ENCODE results near the gene IFT172.

Gene IFT172

DNA sequence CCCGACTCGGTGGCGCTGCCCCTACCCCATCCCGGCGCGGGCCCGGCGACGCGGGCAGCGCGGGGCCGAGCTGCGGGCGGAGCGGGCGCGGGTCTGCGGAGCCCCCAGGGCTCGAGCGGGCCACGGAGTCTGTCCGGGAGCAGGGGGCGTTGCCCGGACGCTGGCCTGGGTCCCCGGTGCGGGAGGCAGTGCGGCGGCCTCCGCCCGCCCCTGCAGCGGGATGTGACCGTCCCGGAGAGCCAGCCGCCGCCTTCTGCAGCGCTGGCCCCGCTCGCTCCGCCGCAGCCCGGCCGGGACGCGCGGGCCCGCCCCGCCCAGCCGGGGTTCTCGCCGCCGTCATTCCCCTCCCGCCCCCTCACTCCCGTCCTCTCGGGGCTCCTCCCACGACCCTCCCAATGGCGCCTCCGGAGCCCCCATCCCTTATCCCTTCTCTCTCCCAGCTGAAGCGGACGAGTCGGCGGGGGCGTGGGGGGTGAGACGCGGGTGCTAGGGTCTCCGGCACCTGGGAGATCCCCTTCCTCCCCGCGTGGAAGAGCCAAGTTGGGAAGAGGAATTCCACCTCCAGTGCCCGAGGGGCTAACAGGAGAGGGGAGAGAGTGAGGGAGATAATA is 5.5 kb upstream of the IFT172 start, which contains the start of gene FNDC4:
Gene FNDC4 (minus strand): TSS at position 257 of the 611 bp plus-strand sequence. CDS start 521 bp downstream, outside the sequence.
- DNase-seq = peak; percentile 39

DNA sequence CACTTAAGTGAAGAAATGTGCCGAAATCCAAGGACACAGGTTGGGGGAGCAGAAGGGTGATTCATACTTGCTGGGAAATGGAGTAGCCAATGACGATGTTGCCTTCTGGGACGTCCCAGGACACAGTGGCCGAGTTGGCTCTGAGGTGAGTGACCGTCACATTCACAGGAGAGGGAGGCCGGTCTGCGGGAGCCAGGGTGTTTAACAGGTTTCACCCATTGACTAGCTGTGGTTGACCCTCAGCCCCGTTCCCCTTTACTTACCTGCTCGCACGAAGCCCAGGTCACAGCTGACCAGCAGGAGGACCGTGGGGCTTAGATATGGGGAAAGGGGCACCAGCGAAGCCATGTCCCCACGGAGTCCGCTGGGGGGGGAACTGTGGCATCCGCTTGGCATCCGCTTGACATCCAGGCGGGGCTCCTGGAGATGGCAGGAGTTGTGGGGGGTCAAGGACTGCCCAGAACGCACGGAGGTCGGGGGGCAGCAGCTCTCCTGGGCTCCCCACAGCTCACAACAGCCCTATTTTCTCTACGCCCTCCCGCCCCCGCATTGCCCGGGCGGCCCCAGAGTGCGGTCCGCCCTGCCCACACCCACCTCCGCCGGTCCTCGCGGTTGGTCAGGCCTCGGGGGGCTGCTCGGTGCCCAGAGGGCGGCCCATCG is 4.9 kb upstream of the IFT172 start:
- peak; percentile 14 for DNase-seq
- in situ Hi-C loops (cut with HindIII; ENCODE audit: low pct_ligation_motif_present, low pct_unique_long_range_greater_than_20kb, low sequenced_read_pairs) = no loop called here

More for the DNA sequence above, 5.5 kb upstream of the IFT172 start, which contains the start of gene FNDC4:
- in situ Hi-C loops (cut with HindIII; ENCODE audit: low pct_ligation_motif_present, low pct_unique_long_range_greater_than_20kb, low sequenced_read_pairs) = no loop called here

DNA sequence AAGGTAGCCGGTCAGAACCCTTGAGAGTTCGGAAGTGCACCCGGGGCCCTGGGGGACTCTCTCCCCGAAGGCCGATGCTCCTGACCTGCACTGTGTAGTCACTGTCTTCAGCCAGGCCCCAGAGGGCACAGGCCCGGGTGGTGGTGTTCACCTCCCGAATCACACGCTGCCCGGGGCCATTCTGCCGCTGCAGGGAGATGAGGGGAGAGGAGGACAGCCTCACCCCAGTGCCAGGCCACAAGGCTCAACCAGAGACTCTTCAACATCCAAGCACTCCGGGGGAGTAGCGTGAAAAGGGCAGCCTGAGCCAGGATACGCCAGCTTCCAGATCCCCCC is 4.4 kb upstream of the IFT172 start:
- no peak for DNase-seq
- in situ Hi-C loops (cut with HindIII; ENCODE audit: low pct_ligation_motif_present, low pct_unique_long_range_greater_than_20kb, low sequenced_read_pairs) = no loop called here

DNA sequence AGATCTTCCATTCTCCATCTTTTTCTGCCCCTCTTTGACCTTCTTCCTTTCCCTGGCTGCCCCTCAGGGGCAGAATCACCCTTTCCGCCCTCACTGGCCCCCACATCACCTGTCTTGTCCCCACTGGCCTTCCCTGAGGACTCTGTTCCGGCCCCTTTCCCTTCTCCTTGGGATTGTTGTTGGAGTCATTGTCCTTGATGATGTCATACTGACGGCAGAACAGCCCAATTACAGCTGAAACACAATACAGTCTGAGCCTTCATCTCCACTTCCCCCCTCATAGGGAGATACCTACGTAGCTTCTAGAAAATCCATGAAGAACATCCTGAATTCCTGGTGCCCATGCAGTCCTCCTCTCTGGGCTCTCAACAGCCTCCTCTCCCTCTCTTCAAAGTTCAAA is 3.0 kb upstream of the IFT172 start:
- DNase-seq = no peak
- in situ Hi-C loops (cut with HindIII; ENCODE audit: low pct_ligation_motif_present, low pct_unique_long_range_greater_than_20kb, low sequenced_read_pairs) = no loop called here

DNA sequence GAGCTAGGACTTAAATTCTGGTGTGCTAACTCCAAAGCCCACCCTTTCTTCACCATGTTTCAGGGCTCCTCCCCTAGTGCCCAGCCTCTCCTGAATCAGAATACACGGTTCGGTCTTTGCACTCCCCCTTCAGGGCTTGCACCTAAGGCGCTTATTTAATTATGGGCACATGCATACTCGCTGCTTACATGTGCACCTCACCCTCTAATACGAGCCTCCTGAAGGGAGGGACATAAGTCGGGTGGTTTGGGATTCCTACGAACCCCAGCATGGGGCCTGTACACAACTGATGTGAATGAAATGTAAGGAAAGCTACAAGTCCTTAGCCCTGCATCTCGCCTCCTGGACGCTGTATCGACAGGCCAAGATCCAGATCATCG is 435 bp downstream of the IFT172 start:
- in situ Hi-C loops (cut with HindIII; ENCODE audit: low pct_ligation_motif_present, low pct_unique_long_range_greater_than_20kb, low sequenced_read_pairs) = no loop called here
- DNase-seq = peak; percentile 58

DNA sequence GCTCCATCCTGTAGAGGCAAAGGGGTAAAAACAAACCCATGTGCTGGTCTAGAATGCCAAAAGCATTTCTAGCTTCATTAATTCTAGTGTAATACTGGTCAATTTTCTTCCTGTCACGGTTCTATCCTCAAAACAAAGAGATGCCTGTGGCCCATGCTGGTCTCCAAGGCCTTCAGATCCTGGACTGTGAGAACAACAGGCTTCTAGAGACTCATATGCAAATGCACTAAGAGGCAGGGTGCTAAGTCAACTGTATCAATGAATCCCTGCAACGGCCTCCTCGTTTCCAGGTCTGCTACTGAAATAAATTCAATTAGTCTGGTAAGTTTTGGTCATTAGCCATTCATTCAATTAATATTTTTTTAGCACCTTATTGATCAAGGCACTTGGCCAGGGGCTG is 4.0 kb downstream of the IFT172 start:
- in situ Hi-C loops (cut with HindIII; ENCODE audit: low pct_ligation_motif_present, low pct_unique_long_range_greater_than_20kb, low sequenced_read_pairs) = no loop called here
- DNase-seq = no peak

DNA sequence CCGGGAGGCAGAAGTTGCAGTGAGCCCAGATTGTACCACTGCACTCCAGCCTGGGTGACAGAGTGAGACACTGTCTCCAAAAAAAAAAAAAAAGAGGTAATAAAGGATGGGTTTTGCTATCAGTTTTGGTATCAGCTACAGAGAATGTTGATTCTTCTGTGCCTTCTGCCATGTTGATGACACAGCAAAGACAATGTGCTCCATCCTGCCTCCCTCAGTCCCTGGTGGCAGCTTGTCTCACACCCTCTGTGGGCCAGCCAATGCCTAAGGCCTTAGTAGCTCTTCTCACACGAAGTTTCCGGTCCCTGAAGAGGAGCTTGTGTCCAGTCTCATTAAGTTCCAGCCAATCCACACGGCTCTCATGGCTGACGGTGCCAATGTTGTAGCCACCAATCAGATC is 17.6 kb downstream of the IFT172 start:
- no peak for DNase-seq
- in situ Hi-C loops (cut with HindIII; ENCODE audit: low pct_ligation_motif_present, low pct_unique_long_range_greater_than_20kb, low sequenced_read_pairs) = no loop called here

DNA sequence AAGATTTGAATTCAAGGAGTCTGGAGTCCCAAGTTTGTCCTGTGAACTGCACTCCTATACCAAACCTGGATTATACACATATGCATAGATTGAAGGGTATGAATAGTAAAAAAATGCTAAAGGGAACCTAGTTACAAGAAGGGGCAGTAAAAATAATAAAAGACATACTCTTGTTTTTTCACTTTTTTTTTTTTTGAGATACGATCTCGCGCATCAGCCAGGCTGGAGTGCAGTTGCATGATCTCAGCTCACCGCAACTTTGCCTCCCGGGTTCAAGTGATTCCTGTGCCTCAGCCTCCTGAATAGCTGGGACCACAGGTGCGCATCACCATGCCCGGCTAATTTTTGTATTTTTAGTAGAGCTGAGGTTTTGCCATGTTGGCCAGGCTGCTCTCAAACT is 25.1 kb downstream of the IFT172 start:
- DNase-seq = no peak
- in situ Hi-C loops (cut with HindIII; ENCODE audit: low pct_ligation_motif_present, low pct_unique_long_range_greater_than_20kb, low sequenced_read_pairs) = no loop called here

DNA sequence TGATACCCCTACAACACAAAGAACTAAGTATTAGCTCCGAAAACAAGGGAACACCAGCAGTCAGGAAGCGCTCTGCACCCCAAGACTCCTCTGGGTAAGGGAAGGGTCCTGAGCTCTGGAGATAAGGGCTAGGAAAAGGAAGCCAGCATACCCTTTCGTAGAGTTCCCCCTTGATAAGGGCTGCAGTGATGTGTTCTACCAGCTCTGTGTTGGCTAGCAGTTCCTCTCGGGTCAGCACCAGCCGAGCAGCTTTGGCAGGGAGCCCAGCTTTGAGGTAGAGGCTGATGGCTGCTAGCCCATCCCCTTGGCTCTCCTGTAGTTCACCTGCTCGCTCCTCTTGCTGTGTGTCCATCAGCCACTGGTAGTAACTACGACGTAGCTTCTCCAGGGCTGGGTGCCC is 28.4 kb downstream of the IFT172 start:
- DNase-seq = no peak
- in situ Hi-C loops (cut with HindIII; ENCODE audit: low pct_ligation_motif_present, low pct_unique_long_range_greater_than_20kb, low sequenced_read_pairs) = no loop called here

DNA sequence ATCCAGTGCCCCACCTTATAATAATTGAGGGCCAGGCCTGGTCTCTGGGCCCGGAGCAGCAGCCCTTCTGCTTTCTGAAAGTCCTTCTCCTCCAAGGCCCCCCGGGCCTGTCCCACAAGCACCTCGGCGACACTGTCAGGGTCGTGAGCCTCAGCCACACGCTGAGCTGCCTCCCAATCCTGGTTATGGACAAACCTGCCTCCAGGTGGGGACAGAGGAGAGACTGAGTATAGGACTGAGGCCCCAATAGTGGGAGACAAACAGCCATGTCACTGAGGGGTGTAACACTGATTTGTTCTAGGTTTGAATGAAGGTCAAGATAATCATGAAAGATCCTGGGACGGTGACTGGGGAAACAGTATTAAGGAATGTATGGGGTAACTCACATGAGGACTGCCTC is 35.6 kb downstream of the IFT172 start:
- in situ Hi-C loops (cut with HindIII; ENCODE audit: low pct_ligation_motif_present, low pct_unique_long_range_greater_than_20kb, low sequenced_read_pairs) = no loop called here
- DNase-seq = no peak

DNA sequence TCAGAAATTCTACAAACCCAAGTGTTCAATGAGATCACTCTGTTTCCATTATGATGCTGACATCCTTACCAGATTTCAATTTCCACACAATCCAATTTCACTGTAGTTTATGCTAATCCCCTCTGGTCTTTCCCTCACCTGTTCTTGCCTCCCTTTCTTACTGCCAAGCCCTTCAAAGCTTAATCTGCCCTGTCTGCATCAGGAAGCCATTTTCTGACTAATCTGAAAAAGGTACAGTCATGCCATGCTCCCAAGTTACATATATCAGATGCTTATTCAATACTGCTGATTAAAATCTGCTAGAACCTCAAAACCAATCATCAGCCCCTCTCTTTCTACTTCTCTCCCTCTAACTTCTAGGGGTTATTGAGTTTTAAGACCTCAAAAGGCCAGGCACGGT is 38.4 kb downstream of the IFT172 start:
- DNase-seq = no peak
- in situ Hi-C loops (cut with HindIII; ENCODE audit: low pct_ligation_motif_present, low pct_unique_long_range_greater_than_20kb, low sequenced_read_pairs) = no loop called here

DNA sequence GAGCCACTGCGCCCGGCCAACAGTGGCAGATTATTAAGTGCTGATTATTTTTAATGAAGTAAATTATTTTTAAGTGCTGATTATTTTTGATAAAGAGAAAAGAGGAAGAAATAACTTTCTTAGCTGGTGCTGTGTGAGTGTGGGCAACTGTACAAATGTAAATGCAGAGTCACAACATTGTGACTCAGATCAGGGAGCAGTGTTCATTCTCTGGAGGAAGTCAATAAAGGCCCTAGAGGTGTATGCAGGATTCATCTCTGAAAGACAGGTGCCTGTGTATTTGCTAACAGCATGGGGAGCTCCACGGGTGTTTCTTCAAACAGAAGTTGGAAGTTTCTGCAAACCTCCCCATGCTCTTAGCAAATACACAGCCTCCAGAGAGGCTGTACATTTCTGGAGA is 41.2 kb downstream of the IFT172 start:
- DNase-seq = no peak
- in situ Hi-C loops (cut with HindIII; ENCODE audit: low pct_ligation_motif_present, low pct_unique_long_range_greater_than_20kb, low sequenced_read_pairs) = no loop called here

DNA sequence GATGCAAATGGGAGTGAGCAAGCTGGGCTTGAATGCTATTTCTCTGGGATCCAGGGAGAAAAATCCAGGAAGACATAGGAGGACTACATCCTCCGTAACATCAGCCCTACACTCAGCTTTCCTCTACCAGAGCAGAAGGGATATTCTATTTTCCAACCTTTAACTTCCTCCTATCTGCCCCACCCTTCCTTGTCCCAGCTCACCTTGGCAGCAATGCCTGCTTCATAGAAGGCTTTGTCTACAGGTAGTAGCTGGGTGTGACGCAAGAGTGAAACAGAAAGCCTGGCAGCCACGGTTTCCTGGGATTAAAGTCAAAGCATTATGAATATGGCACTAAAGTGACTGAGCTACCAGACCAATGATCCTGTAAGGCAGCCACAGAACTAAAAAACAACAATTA is 43.5 kb downstream of the IFT172 start:
- DNase-seq = no peak
- in situ Hi-C loops (cut with HindIII; ENCODE audit: low pct_ligation_motif_present, low pct_unique_long_range_greater_than_20kb, low sequenced_read_pairs) = no loop called here

DNA sequence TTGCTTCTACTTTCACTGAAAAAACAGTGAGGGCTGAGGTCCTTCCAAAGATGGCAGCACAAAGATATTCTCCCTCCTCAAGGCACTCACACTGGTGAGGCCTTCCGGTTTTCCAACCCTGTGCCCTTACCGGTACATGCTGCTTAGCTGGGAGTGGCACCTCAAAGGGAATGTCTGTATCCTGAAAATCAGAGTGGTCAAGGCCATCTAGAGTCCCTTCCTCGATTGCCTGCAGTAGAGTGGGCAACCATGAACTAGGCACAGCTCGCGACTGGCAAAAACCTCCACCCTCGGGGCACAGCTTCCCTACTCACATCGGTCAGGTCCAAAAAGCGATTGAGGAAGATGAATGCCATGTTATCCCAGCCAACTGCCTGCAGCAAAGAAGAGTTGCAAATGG is 43.9 kb downstream of the IFT172 start:
- in situ Hi-C loops (cut with HindIII; ENCODE audit: low pct_ligation_motif_present, low pct_unique_long_range_greater_than_20kb, low sequenced_read_pairs) = no loop called here
- no peak for DNase-seq

DNA sequence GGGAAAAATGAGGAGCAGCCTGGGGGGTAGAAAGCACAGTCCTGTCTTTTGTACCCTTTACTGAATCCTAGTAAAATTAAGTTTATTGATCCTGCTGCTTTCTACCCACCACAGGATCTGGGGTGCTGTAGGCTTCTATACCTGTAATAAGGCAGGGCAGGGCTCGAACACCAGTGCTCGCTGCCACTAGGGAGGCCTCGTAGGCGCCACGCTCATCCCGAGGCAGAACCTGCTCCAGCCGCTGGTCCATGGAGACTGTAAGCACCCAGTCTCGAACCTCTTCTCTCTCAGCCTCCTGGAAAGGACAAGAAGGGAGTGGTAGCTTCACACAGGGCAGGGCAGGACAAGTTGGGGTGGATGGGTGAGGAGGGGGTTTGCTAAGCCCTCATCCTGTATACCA is 44.4 kb downstream of the IFT172 start:
- no peak for DNase-seq
- in situ Hi-C loops (cut with HindIII; ENCODE audit: low pct_ligation_motif_present, low pct_unique_long_range_greater_than_20kb, low sequenced_read_pairs) = no loop called here

DNA sequence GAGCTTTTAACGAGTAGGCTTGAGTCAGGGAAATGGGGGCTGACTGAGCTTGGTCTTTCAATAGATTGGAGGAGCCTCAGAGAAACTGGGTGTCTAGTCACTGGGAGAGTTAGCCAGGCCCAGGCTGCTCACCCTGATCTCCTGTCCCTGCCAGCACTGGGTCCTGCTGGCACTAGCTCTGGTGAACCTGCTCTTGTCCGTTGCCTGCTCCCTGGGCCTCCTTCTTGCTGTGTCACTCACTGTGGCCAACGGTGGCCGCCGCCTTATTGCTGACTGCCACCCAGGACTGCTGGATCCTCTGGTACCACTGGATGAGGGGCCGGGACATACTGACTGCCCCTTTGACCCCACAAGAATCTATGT is 46.6 kb downstream of the IFT172 start:
- in situ Hi-C loops (cut with HindIII; ENCODE audit: low pct_ligation_motif_present, low pct_unique_long_range_greater_than_20kb, low sequenced_read_pairs) = no loop called here

DNA sequence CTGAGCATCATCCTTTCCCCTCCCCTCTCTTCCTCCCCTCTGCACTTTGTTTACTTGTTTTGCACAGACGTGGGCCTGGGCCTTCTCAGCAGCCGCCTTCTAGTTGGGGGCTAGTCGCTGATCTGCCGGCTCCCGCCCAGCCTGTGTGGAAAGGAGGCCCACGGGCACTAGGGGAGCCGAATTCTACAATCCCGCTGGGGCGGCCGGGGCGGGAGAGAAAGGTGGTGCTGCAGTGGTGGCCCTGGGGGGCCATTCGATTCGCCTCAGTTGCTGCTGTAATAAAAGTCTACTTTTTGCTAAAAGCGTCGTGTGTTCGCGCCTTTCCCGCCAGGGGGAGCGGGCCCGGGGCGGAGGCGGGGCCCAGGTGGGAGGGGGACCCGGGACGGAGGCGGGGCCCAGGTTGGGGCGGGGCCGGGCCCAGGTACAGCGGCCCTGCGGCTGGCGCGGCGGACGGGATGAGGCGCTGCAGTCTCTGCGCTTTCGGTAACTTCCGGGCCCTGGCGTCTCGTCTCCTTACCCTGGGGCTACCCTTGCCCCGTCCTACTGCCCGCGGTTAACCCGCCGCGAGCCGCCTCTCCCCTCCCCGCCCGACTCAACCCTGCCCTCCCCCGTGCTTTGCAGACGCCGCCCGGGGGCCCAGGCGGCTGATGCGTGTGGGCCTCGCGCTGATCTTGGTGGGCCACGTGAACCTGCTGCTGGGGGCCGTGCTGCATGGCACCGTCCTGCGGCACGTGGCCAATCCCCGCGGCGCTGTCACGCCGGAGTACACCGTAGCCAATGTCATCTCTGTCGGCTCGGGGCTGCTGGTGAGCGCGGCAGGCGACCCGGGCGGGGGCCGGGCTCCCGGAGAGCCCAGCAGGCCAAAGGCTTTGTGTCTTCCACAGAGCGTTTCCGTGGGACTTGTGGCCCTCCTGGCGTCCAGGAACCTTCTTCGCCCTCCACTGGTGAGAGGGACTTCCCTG is 47.3 kb downstream of the IFT172 start, which contains the start of gene KRTCAP3:
Gene KRTCAP3 (plus strand): TSS at position 424 of the 962 bp plus-strand sequence. CDS start 32 bp downstream, at position 456.
- no peak for DNase-seq
- in situ Hi-C loops (cut with HindIII; ENCODE audit: low pct_ligation_motif_present, low pct_unique_long_range_greater_than_20kb, low sequenced_read_pairs) = no loop called here

More for the DNA sequence above, 46.6 kb downstream of the IFT172 start:
- no peak for DNase-seq

DNA sequence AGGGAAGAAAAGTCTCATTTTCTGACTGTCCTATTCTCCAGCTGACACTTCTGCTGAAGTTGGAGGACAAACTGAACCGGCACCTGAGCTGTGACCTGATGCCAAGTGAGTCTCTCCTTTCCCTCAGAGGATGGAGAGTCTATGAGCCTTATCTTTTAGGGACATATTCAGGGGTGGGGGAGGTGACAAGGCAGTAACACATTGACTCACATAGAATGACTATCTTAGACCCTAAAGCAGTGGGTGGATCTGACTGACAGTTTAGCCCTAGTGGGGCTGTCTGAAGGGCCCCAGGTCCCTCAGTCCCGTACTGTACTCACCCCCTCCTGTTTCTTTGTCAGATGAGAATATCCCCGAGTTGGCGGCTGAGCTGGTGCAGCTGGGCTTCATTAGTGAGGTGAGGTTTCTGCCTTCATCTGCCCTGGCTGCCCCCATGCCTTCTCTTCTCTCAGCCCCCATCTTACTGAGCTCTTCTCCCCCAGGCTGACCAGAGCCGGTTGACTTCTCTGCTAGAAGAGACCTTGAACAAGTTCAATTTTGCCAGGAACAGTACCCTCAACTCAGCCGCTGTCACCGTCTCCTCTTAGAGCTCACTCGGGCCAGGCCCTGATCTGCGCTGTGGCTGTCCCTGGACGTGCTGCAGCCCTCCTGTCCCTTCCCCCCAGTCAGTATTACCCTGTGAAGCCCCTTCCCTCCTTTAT is 48.2 kb downstream of the IFT172 start:
- in situ Hi-C loops (cut with HindIII; ENCODE audit: low pct_ligation_motif_present, low pct_unique_long_range_greater_than_20kb, low sequenced_read_pairs) = no loop called here
- no peak for DNase-seq

DNA sequence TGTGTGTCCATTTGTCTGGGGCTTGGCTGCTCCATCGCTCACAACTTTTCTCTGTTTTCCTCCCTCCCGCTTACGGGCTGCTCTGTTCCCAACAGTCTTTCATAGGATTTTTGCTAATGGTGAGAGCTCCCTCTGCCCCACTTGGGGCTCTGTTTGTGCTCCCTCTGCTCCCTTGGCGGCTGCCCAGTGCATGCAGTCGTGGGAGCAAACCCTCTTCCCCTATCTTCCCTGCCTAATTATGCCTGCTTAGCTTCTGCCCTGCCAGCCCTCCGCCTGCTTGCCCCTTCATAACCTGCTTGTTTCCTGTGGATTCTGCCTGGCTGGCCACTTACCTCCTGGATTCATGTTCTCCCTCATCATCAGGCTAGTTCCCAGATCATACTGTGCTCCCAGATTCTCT is 53.9 kb downstream of the IFT172 start:
- DNase-seq = no peak
- in situ Hi-C loops (cut with HindIII; ENCODE audit: low pct_ligation_motif_present, low pct_unique_long_range_greater_than_20kb, low sequenced_read_pairs) = no loop called here
